ENCODE data around the gene BRD1.

Gene BRD1

DNA sequence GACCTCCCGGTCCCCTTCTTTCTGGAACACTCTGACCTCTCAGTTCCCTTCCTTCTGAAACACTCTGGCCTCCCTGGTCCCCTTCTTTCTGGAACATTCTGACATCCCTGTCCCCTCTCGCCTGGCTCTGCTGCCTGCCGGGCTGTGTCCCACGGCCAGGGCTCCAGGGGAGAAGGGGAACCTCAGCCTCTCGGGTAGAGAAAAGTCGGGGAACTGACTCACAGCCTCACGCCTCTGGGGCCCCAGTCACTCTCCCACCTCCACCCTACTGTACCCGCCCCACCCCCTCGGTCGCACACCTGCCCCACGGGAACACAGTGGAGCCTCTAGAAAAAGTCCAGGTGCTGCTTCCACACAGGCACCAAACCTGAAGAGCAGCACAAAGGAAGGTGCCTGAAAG is 93.3 kb downstream of the BRD1 start:
- H3K4me1 Mint-ChIP-seq = peaks cover 6% of the 10 kb centered on the region
- no peaks in the 10 kb centered on the region for H3K36me3 Mint-ChIP-seq
- CTCF ChIA-PET = no interaction called here
- DNase-seq = no peak
- no peak overlapping the region for H3K27ac Mint-ChIP-seq
- peaks cover 4% of the 10 kb centered on the region for H3K9me3 Mint-ChIP-seq
- no peak overlapping the region for H3K4me3 Mint-ChIP-seq
- H3K27me3 Mint-ChIP-seq = peaks cover 66% of the 10 kb centered on the region

- Mint-ChIP-seq H3K27me3 (peaks cover 69% of the 10 kb centered on the region), H3K4me3 (no peak overlapping the region), H3K9me3 (peaks cover 4% of the 10 kb centered on the region), H3K36me3 (no peaks in the 10 kb centered on the region), H3K27ac (no peak overlapping the region), H3K4me1 (peaks cover 6% of the 10 kb centered on the region)
- no peak for DNase-seq
- CTCF ChIA-PET = no interaction called here
These were observed 94.0 kb downstream of the BRD1 start for GRCh38 chr22:49733631-49734030.

- H3K36me3 Mint-ChIP-seq = no peaks in the 10 kb centered on the region
- no peaks in the 10 kb centered on the region for H3K9me3 Mint-ChIP-seq
- H3K27me3 Mint-ChIP-seq = peaks cover 91% of the 10 kb centered on the region
- DNase-seq = no peak
- no peak overlapping the region for H3K4me3 Mint-ChIP-seq
- H3K27ac Mint-ChIP-seq = no peak overlapping the region
- peaks cover 6% of the 10 kb centered on the region for H3K4me1 Mint-ChIP-seq
- CTCF ChIA-PET = no interaction called here
These were observed 97.0 kb downstream of the BRD1 start for GRCh38 chr22:49730656-49731055.

DNA sequence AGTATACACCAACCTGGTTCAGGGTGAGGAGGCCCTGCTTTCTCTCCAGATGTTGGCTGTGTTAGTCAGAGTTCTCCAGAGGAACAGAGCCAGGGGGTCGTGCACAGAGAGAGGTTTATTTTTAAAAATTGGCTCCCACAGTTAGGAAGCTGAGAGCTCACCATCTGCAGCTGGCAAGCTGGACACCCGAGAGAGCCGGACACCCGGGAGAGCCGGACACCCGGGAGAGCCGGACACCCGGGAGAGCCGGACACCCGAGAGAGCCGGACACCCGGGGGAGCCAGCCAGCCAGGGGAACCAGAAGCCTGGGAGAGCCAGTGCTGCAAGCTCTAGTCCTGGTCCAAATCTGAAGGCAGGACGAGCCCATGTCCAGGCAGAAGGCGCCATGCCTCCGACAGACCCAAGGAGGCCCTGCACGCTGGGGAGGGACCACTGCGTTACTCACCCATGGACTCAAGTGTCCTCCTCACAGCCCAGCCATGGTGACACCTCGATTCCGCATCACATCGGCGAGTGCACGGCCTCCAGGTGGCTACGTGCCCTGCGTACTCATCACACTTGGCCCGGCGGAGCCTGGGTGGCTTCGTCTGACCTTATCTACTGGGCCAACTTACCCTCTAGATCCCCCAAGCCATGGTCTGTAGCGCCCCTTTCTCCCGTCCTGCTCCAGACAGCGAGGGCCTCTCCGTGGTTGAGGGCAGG is 99.0 kb downstream of the BRD1 start:
- peaks cover 13% of the 10 kb centered on the region for H3K4me1 Mint-ChIP-seq

DNA sequence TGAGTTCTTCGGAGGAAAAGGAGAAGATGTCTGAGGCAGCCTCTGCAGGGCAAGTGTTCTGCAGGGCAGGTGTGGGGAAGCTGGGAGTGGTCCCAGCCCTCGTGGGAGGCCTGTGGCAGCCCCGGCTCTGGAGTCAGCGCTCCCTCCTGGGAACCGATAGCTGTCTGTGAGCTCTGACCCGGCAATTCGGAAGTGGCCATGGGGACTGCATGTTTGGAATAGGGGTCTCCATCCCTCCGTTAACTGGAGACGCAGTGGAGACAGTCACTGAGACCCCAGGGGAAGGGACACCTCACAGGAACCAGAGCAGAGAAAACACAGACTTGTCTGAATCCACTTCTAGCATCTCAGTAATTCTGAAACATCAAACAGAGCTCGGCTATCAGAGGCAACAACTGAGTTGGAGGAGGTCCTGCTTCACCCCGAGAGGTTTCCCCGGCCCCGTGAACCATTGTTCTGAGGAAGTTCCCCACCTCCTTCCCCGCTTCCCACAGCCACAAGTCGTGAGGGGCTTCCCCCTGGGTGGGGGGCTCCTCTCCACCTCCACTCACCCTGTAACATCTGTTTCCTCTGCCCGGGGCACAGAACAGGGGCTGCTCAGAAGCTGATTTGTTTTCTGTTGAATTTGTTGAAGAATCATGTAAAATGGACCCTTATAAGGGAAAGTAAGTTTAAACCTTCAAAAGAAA is 99.6 kb downstream of the BRD1 start:
- peaks cover 16% of the 10 kb centered on the region for H3K4me1 Mint-ChIP-seq
- DNase-seq = no peak
- no peaks in the 10 kb centered on the region for H3K36me3 Mint-ChIP-seq
- H3K27me3 Mint-ChIP-seq = peaks cover 86% of the 10 kb centered on the region
- no peaks in the 10 kb centered on the region for H3K9me3 Mint-ChIP-seq
- H3K4me3 Mint-ChIP-seq = no peak overlapping the region
- H3K27ac Mint-ChIP-seq = no peak overlapping the region
- CTCF ChIA-PET = interaction anchor here (0.6 kb wide), 1 partner anchor 29 kb away, joined by 3 read pairs; no protein-coding TSS in a partner anchor

More for the DNA sequence above, 99.0 kb downstream of the BRD1 start:
- Mint-ChIP-seq H3K27ac (no peak overlapping the region), H3K4me3 (no peak overlapping the region), H3K9me3 (no peaks in the 10 kb centered on the region), H3K36me3 (no peaks in the 10 kb centered on the region), H3K27me3 (peaks cover 88% of the 10 kb centered on the region)
- no peak for DNase-seq
- CTCF ChIA-PET = no interaction called here

DNA sequence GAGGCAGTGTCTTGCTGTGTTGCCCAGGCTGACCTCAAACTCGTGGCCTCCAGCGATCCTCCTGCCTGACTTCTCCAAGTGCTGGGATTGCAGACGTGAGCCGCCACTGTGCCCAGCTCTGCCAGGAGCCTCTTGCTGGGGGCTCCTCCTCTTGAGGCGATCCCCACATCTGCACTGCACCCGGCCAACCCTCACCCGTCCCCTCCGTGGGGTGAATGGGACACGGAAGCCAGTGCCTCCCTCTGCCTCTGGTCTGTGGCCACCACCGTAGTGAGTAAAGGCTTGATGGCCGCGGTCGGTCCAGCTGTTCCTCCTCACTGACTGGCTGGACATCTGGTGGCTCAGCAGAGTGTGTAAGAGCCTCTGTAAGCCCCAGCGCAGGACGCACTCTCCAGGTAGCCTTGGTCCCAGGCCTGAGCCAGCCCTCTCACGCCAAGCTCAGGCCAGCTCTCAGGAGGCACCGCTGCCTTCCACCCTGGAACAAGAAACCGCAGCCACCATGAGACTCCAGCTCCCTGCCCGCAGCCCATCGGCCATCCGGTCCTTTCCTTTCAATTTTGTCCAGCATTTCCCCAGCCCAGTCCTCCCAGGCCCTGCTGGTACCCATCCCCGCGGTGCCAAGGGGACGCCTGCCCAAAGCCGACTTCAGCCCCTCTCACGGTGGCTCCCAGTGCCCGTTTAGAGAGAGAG is 100.3 kb downstream of the BRD1 start:
- DNase-seq = no peak
- Mint-ChIP-seq H3K4me1 (peaks cover 20% of the 10 kb centered on the region), H3K27ac (no peak overlapping the region), H3K4me3 (no peak overlapping the region), H3K27me3 (peaks cover 86% of the 10 kb centered on the region), H3K9me3 (no peaks in the 10 kb centered on the region), H3K36me3 (no peaks in the 10 kb centered on the region)
- CTCF ChIA-PET = interaction anchor here (1.3 kb wide), 1 partner anchor 423 kb away, joined by 3 read pairs; no protein-coding TSS in a partner anchor

DNA sequence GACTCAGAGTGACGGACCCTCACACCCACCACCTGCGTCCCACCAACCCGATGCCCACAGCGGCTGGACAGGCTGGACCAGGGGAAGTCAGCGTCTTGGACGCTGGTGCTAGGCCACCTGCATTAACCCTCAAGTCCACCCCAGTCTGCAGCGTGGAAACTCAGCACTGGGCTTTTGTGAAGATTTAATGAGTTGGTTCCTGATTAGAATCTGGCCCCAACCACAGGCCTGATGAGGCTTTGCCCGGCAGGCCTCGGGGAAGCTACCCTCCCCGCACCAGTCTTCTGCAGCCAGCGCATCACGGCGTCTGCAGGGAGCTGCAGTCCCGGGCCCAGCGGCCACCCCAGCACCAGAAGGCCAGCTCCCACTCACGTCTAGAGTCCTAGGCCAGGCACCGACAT is 101.0 kb downstream of the BRD1 start:
- peaks cover 85% of the 10 kb centered on the region for H3K27me3 Mint-ChIP-seq
- no peak for DNase-seq
- CTCF ChIA-PET = interaction anchor here (1.3 kb wide), 1 partner anchor 422 kb away, joined by 3 read pairs; no protein-coding TSS in a partner anchor
- no peak overlapping the region for H3K4me3 Mint-ChIP-seq
- no peaks in the 10 kb centered on the region for H3K9me3 Mint-ChIP-seq
- H3K4me1 Mint-ChIP-seq = peaks cover 24% of the 10 kb centered on the region
- H3K36me3 Mint-ChIP-seq = no peaks in the 10 kb centered on the region
- H3K27ac Mint-ChIP-seq = no peak overlapping the region

GRCh38 chr22:49726022-49726681 is 101.5 kb downstream of the BRD1 start:
- no peaks in the 10 kb centered on the region for H3K9me3 Mint-ChIP-seq
- DNase-seq = no peak
- H3K27me3 Mint-ChIP-seq = peaks cover 86% of the 10 kb centered on the region
- H3K4me1 Mint-ChIP-seq = peaks cover 24% of the 10 kb centered on the region
- H3K36me3 Mint-ChIP-seq = no peaks in the 10 kb centered on the region
- CTCF ChIA-PET = interaction anchor here (0.8 to 1.3 kb wide), 2 partner anchors 35 to 421 kb away, joined by 3 read pairs; no protein-coding TSS in a partner anchor
- peak overlapping the region; percentile 36 for H3K4me3 Mint-ChIP-seq
- H3K27ac Mint-ChIP-seq = no peak overlapping the region

GRCh38 chr22:49725516-49725915 is 102.2 kb downstream of the BRD1 start:
- H3K36me3 Mint-ChIP-seq = no peaks in the 10 kb centered on the region
- H3K9me3 Mint-ChIP-seq = no peaks in the 10 kb centered on the region
- H3K4me1 Mint-ChIP-seq = peaks cover 24% of the 10 kb centered on the region

DNA sequence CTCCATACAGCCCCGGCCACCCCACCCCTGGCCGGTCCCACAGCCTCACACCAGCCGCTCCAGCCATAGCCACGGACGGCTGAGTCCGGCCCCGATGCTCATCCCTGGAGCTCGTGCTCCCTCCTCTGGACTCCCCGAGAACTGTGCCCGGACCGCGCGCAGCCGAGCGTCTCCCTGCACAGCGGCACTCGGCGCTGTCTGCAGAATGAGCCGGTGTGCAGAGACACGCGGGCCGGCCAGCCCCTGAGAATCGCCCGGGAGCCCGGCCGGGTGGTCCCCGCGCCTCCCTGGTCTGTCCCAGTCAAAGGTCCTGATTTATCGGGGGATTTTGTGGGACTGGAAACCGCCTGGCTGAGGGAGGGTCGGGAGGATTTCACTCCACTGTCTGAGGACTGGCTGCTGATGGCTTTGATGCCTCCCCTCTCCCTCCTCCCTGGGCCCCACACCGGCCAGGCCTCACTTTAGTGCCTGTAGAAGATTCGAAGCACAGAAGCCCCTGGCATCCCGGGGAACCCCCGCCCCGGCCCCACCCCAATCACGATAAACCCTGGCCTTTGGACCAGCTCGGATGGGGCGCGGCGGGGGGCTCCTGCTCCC is 102.7 kb downstream of the BRD1 start:
- H3K27ac Mint-ChIP-seq = no peak overlapping the region
- peaks cover 24% of the 10 kb centered on the region for H3K4me1 Mint-ChIP-seq
- H3K4me3 Mint-ChIP-seq = peak overlapping the region; percentile 69
- no peaks in the 10 kb centered on the region for H3K9me3 Mint-ChIP-seq
- CTCF ChIA-PET = no interaction called here
- peaks cover 87% of the 10 kb centered on the region for H3K27me3 Mint-ChIP-seq
- H3K36me3 Mint-ChIP-seq = no peaks in the 10 kb centered on the region
- DNase-seq = peak; percentile 81

More at GRCh38 chr22:49725516-49725915, 102.2 kb downstream of the BRD1 start:
- peak overlapping the region; percentile 36 for H3K4me3 Mint-ChIP-seq
- CTCF ChIA-PET = interaction anchor here (0.8 kb wide), 1 partner anchor 35 kb away, joined by 3 read pairs; no protein-coding TSS in a partner anchor
- no peak overlapping the region for H3K27ac Mint-ChIP-seq
- no peak for DNase-seq
- peaks cover 89% of the 10 kb centered on the region for H3K27me3 Mint-ChIP-seq

DNA sequence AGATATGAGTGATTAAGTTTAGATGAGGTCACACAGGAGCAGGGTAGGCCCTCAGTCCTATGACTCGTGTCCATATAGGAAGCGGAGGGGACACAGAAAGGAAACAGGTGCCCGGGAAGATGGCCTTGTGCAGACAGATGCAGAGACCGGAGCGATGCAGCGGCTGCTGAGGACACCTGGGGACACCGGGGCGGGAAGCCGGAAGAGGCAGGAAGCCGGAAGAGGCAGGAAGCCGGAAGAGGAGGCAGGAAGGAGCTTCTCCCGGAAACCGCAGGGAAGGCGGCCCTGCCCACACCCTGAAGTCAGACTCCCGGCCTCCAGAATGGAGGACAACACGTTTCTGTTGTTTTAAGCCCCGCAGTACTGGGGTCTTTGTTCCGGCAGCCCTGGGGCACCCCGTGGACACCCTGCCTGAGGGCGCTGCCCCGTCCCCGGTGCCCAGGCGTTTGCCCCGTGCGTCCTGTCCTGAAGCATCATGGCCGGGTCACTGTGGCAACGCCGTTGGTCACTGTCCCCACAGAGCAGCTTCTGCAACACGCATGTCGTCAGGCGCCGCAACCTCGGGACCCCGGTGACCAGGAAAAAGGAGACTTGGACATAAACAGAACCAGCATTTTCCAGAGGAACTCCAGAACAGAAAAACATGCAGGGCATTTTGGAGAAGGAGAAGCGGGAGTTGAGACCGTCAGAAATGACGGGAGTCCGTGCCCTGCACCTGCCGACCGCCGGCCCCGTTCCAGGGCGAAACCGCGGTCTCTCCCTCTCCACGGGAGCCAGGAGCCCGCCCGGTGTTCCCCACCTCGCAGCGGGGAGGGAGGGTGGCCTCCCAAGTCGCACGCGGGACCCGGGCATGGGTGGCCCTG is 103.4 kb downstream of the BRD1 start:
- Mint-ChIP-seq H3K9me3 (no peaks in the 10 kb centered on the region), H3K4me3 (peak overlapping the region; percentile 92), H3K36me3 (no peaks in the 10 kb centered on the region), H3K27ac (peak overlapping the region; percentile 85), H3K27me3 (peaks cover 82% of the 10 kb centered on the region), H3K4me1 (peaks cover 24% of the 10 kb centered on the region)
- DNase-seq = peak; percentile 59
- CTCF ChIA-PET = interaction anchor here (0.6 to 1.3 kb wide), 3 partner anchors 19 to 678 kb away, joined by 3 to 4 read pairs (median 3); no protein-coding TSS in a partner anchor

GRCh38 chr22:49723478-49724029 is 104.1 kb downstream of the BRD1 start:
- Mint-ChIP-seq H3K9me3 (no peaks in the 10 kb centered on the region), H3K4me1 (peaks cover 24% of the 10 kb centered on the region), H3K4me3 (peak overlapping the region; percentile 92), H3K36me3 (no peaks in the 10 kb centered on the region), H3K27me3 (peaks cover 75% of the 10 kb centered on the region), H3K27ac (peak overlapping the region; percentile 85)
- DNase-seq = no peak
- CTCF ChIA-PET = interaction anchor here (0.6 to 1.3 kb wide), 3 partner anchors 19 to 677 kb away, joined by 3 to 4 read pairs (median 3); no protein-coding TSS in a partner anchor
